SK-N-SH treated with all-trans-retinoic acid at 6 μM for 48 hours (cell line): ENCODE data around the gene AGAP1.

ENCODE experiments used
- ZFP3 ChIP-seq: fragments of 250-450 bp; sonication (Bioruptor Pico); IDR thresholded peaks from 2 replicates; pipeline ENCODE4 v1.5.0; 2020; ENCODE audit warnings: mild to moderate bottlenecking, moderate library complexity
- ZFP30 ChIP-seq: fragments of 450-650 bp; formaldehyde crosslinking; IDR thresholded peaks from 2 replicates; pipeline ENCODE4 v1.5.0; 2022; ENCODE audit warnings: mild to moderate bottlenecking, moderate library complexity
- TF ChIP-seq, protein P1 (sequence below): fragments of 250-450 bp; sonication (Bioruptor Pico); IDR thresholded peaks from 2 replicates; pipeline ENCODE4 v1.8.0; 2021; ENCODE audit warnings: low read depth, mild to moderate bottlenecking, moderate library complexity, borderline replicate concordance
- TF ChIP-seq, protein P2 (sequence below): fragments of 250-450 bp; sonication (Bioruptor Pico); IDR thresholded peaks from 2 replicates; pipeline ENCODE4 v1.8.0; 2020; ENCODE audit warnings: mild to moderate bottlenecking, moderate library complexity, borderline replicate concordance
- TF ChIP-seq, protein P3 (sequence below): fragments of 250-450 bp; sonication (Bioruptor Pico); IDR thresholded peaks from 2 replicates; pipeline ENCODE4 v1.5.1; 2021; ENCODE audit warnings: mild to moderate bottlenecking, moderate library complexity

DNA sequence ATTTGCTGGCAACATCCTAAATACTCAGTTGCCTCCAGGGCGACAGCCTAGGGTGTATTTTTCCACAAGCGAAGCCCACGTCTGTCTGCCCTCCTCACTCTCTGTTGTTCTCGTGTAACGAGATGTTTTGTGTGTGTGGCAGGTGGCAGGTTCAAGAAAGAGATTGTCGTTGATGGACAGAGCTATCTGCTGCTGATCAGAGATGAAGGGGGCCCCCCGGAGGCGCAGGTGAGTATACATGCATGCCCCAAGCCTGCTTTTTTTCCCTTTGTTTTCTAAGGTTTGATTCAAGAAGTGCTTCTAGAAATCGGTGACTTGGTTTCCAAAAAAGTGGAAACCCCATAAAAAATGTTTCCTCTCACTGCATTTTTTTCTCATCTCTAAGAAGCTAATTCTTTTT, 247.0 kb downstream of the AGAP1 start:
- TF ChIP-seq ZFP3 (CRISPR knock-in tag) (no peak), ZFP30 (CRISPR knock-in tag) (no peak)
- TF ChIP-seq, protein P1, sequence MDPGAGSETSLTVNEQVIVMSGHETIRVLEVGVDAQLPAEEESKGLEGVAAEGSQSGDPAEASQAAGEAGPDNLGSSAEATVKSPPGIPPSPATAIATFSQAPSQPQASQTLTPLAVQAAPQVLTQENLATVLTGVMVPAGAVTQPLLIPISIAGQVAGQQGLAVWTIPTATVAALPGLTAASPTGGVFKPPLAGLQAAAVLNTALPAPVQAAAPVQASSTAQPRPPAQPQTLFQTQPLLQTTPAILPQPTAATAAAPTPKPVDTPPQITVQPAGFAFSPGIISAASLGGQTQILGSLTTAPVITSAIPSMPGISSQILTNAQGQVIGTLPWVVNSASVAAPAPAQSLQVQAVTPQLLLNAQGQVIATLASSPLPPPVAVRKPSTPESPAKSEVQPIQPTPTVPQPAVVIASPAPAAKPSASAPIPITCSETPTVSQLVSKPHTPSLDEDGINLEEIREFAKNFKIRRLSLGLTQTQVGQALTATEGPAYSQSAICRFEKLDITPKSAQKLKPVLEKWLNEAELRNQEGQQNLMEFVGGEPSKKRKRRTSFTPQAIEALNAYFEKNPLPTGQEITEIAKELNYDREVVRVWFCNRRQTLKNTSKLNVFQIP (CRISPR knock-in tag): no peak
- TF ChIP-seq, protein P2, sequence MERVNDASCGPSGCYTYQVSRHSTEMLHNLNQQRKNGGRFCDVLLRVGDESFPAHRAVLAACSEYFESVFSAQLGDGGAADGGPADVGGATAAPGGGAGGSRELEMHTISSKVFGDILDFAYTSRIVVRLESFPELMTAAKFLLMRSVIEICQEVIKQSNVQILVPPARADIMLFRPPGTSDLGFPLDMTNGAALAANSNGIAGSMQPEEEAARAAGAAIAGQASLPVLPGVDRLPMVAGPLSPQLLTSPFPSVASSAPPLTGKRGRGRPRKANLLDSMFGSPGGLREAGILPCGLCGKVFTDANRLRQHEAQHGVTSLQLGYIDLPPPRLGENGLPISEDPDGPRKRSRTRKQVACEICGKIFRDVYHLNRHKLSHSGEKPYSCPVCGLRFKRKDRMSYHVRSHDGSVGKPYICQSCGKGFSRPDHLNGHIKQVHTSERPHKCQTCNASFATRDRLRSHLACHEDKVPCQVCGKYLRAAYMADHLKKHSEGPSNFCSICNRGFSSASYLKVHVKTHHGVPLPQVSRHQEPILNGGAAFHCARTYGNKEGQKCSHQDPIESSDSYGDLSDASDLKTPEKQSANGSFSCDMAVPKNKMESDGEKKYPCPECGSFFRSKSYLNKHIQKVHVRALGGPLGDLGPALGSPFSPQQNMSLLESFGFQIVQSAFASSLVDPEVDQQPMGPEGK (CRISPR knock-in tag): no peak
- TF ChIP-seq, protein P3, sequence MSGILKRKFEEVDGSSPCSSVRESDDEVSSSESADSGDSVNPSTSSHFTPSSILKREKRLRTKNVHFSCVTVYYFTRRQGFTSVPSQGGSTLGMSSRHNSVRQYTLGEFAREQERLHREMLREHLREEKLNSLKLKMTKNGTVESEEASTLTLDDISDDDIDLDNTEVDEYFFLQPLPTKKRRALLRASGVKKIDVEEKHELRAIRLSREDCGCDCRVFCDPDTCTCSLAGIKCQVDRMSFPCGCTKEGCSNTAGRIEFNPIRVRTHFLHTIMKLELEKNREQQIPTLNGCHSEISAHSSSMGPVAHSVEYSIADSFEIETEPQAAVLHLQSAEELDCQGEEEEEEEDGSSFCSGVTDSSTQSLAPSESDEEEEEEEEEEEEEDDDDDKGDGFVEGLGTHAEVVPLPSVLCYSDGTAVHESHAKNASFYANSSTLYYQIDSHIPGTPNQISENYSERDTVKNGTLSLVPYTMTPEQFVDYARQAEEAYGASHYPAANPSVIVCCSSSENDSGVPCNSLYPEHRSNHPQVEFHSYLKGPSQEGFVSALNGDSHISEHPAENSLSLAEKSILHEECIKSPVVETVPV (CRISPR knock-in tag): no peak
